ENCODE results near the gene DYRK2. TPM values are rescaled to one million over a fixed set of nuclear protein-coding genes. Genes with fewer than 3 reads are reported as not detected.
A peak's percentile ranks its signal among the peaks of the same experiment; 100 is the strongest.
"Not testable (repeated sequence)": the region's sequence is repeated elsewhere in the genome, so short reads cannot be mapped to it uniquely, and the experiment has no call there.

Gene DYRK2
- total RNA-seq, 1 donor from 2014 or later: 67.5 TPM

- DNase-seq (ENCODE audit: low spot score): no peak
Measured at GRCh38 chr12:67671419-67671818, 22.9 kb downstream of the DYRK2 start.

GRCh38 chr12:67671892-67672291 lies 23.3 kb downstream of the DYRK2 start:
- no peak for DNase-seq (ENCODE audit: low spot score)

GRCh38 chr12:67672507-67672906 lies 24.0 kb downstream of the DYRK2 start:
- not testable (repeated sequence) for DNase-seq (ENCODE audit: low spot score)

- DNase-seq (ENCODE audit: low spot score): not testable (repeated sequence)
Measured at GRCh38 chr12:67673509-67673908, 25.0 kb downstream of the DYRK2 start.

- no peak for DNase-seq (ENCODE audit: low spot score)
Measured at GRCh38 chr12:67674417-67674816, 25.9 kb downstream of the DYRK2 start.

- DNase-seq (ENCODE audit: low spot score): no peak
Measured at GRCh38 chr12:67676624-67677023, 28.1 kb downstream of the DYRK2 start.

GRCh38 chr12:67677166-67677565 lies 28.6 kb downstream of the DYRK2 start:
- DNase-seq (ENCODE audit: low spot score): no peak

GRCh38 chr12:67681105-67681778 lies 32.7 kb downstream of the DYRK2 start:
- DNase-seq (ENCODE audit: low spot score): peak; percentile 57

GRCh38 chr12:67681941-67682620 lies 33.5 kb downstream of the DYRK2 start:
- no peak for DNase-seq (ENCODE audit: low spot score)

GRCh38 chr12:67689385-67689784 lies 40.8 kb downstream of the DYRK2 start:
- no peak for DNase-seq (ENCODE audit: low spot score)

- DNase-seq (ENCODE audit: low spot score): no peak
Measured at GRCh38 chr12:67690656-67691055, 42.1 kb downstream of the DYRK2 start.

GRCh38 chr12:67691220-67691619 lies 42.7 kb downstream of the DYRK2 start:
- DNase-seq (ENCODE audit: low spot score): no peak

- DNase-seq (ENCODE audit: low spot score): no peak
Measured at GRCh38 chr12:67692135-67692534, 43.6 kb downstream of the DYRK2 start.

- no peak for DNase-seq (ENCODE audit: low spot score)
Measured at GRCh38 chr12:67692966-67693365, 44.4 kb downstream of the DYRK2 start.

GRCh38 chr12:67693894-67694293 lies 45.3 kb downstream of the DYRK2 start:
- no peak for DNase-seq (ENCODE audit: low spot score)

GRCh38 chr12:67694306-67694900 lies 45.9 kb downstream of the DYRK2 start:
- no peak for DNase-seq (ENCODE audit: low spot score)

GRCh38 chr12:67695974-67696373 lies 47.4 kb downstream of the DYRK2 start:
- DNase-seq (ENCODE audit: low spot score): no peak

- no peak for DNase-seq (ENCODE audit: low spot score)
Measured at GRCh38 chr12:67697443-67697842, 48.9 kb downstream of the DYRK2 start.

GRCh38 chr12:67697967-67698366 lies 49.4 kb downstream of the DYRK2 start:
- no peak for DNase-seq (ENCODE audit: low spot score)

- no peak for DNase-seq (ENCODE audit: low spot score)
Measured at GRCh38 chr12:67698672-67699581, 50.4 kb downstream of the DYRK2 start.

GRCh38 chr12:67701121-67701520 lies 52.6 kb downstream of the DYRK2 start:
- no peak for DNase-seq (ENCODE audit: low spot score)

- DNase-seq (ENCODE audit: low spot score): no peak
Measured at GRCh38 chr12:67702136-67702535, 53.6 kb downstream of the DYRK2 start.

All from mucosa of gallbladder (tissue), 1 donor.